ENCODE data around the gene KIF1A. TPM values are rescaled to one million over a fixed set of nuclear protein-coding genes. Genes with fewer than 3 reads are reported as not detected.

The KIF1A gene
- total RNA-seq, 1 experiment from 2014 or later, result 298 TPM

GRCh38 chr2:240832205-240832727 lies 12.2 kb upstream of the KIF1A start:
- Mint-ChIP-seq H3K27me3 (ENCODE audit: unreplicated experiment) (peaks cover 91% of the 10 kb centered on the region), H3K4me3 (ENCODE audit: low read depth, unreplicated experiment) (no peak overlapping the region), H3K4me1 (ENCODE audit: low read depth, unreplicated experiment) (no peaks in the 10 kb centered on the region), H3K9me3 (ENCODE audit: low read depth, unreplicated experiment) (no peaks in the 10 kb centered on the region), H3K27ac (ENCODE audit: unreplicated experiment) (no peak overlapping the region), H3K36me3 (ENCODE audit: insufficient read depth, unreplicated experiment) (no peaks in the 10 kb centered on the region)
- BruUV-seq (replicated peaks), result no TSS peak
- CTCF ChIA-PET, result no interaction called here
- intact Hi-C loops (cut with micrococcal nuclease; ENCODE audit: unreplicated experiment), result no loop called here
- peak; percentile 74 for DNase-seq
- no peak for TF ChIP-seq CTCF (IDR thresholded peaks at IDR 0.05; ENCODE audit: unreplicated experiment)

GRCh38 chr2:240831594-240832204 lies 11.7 kb upstream of the KIF1A start:
- no peaks in the 10 kb centered on the region for H3K4me1 Mint-ChIP-seq (ENCODE audit: low read depth, unreplicated experiment)
- CTCF ChIA-PET, result no interaction called here
- no peak overlapping the region for H3K4me3 Mint-ChIP-seq (ENCODE audit: low read depth, unreplicated experiment)

GRCh38 chr2:240825476-240825875 lies 5.5 kb upstream of the KIF1A start:
- H3K4me1 Mint-ChIP-seq (ENCODE audit: low read depth, unreplicated experiment), result peaks cover 14% of the 10 kb centered on the region
- TF ChIP-seq CTCF (IDR thresholded peaks at IDR 0.05; ENCODE audit: unreplicated experiment), result no peak
- H3K4me3 Mint-ChIP-seq (ENCODE audit: low read depth, unreplicated experiment), result no peak overlapping the region
- CTCF ChIA-PET, result no interaction called here
- H3K36me3 Mint-ChIP-seq (ENCODE audit: insufficient read depth, unreplicated experiment), result peaks cover 11% of the 10 kb centered on the region
- DNase-seq, result no peak
- H3K27me3 Mint-ChIP-seq (ENCODE audit: unreplicated experiment), result peaks cover 94% of the 10 kb centered on the region
- no peaks in the 10 kb centered on the region for H3K9me3 Mint-ChIP-seq (ENCODE audit: low read depth, unreplicated experiment)
- no peak overlapping the region for H3K27ac Mint-ChIP-seq (ENCODE audit: unreplicated experiment)
- no TSS peak for BruUV-seq (replicated peaks)
- intact Hi-C loops (cut with micrococcal nuclease; ENCODE audit: unreplicated experiment), result no loop called here

More at GRCh38 chr2:240831594-240832204, 11.7 kb upstream of the KIF1A start:
- no peak for TF ChIP-seq CTCF (IDR thresholded peaks at IDR 0.05; ENCODE audit: unreplicated experiment)
- no peak overlapping the region for H3K27ac Mint-ChIP-seq (ENCODE audit: unreplicated experiment)
- H3K9me3 Mint-ChIP-seq (ENCODE audit: low read depth, unreplicated experiment), result no peaks in the 10 kb centered on the region
- BruUV-seq (replicated peaks), result no TSS peak
- no peaks in the 10 kb centered on the region for H3K36me3 Mint-ChIP-seq (ENCODE audit: insufficient read depth, unreplicated experiment)
- DNase-seq, result no peak
- intact Hi-C loops (cut with micrococcal nuclease; ENCODE audit: unreplicated experiment), result no loop called here
- peaks cover 91% of the 10 kb centered on the region for H3K27me3 Mint-ChIP-seq (ENCODE audit: unreplicated experiment)

GRCh38 chr2:240823449-240824336 lies 3.7 kb upstream of the KIF1A start:
- peaks cover 19% of the 10 kb centered on the region for H3K36me3 Mint-ChIP-seq (ENCODE audit: insufficient read depth, unreplicated experiment)
- intact Hi-C loops (cut with micrococcal nuclease; ENCODE audit: unreplicated experiment), result no loop called here
- TF ChIP-seq CTCF (IDR thresholded peaks at IDR 0.05; ENCODE audit: unreplicated experiment), result no peak

More at GRCh38 chr2:240823449-240824336, 3.7 kb upstream of the KIF1A start:
- Mint-ChIP-seq H3K9me3 (ENCODE audit: low read depth, unreplicated experiment) (no peaks in the 10 kb centered on the region), H3K27me3 (ENCODE audit: unreplicated experiment) (peaks cover 76% of the 10 kb centered on the region), H3K27ac (ENCODE audit: unreplicated experiment) (no peak overlapping the region), H3K4me3 (ENCODE audit: low read depth, unreplicated experiment) (no peak overlapping the region), H3K4me1 (ENCODE audit: low read depth, unreplicated experiment) (peaks cover 14% of the 10 kb centered on the region)
- BruUV-seq (replicated peaks), result no TSS peak
- CTCF ChIA-PET, result no interaction called here
- no peak for DNase-seq
